Cardiac muscle cell (in vitro differentiated cells and primary cell): ENCODE measurements around the gene FCSK. TPM values are rescaled to one million over a fixed set of nuclear protein-coding genes. Genes with fewer than 3 reads are reported as not detected.
A peak's percentile ranks its signal among the peaks of the same experiment; 100 is the strongest.

Experiments used
- DNase-seq, 2 donors: peaks; one replicate each; pipeline versions ENCODE4 v3.0.0 to v3.0.0-alpha.2; 2010 to 2017; ENCODE audit warnings: low read depth in 1 of 2, low spot score in 1 of 2
- H3K27ac ChIP-seq: fragments of 200-600 bp; sonication (generic); 2 replicates; pipeline ENCODE4 v1.5.1; 2016
- H3K27me3 ChIP-seq: fragments of 200-600 bp; sonication (generic); 2 replicates; pipeline ENCODE4 v1.6.0; 2016; ENCODE audit warnings: control low read depth
- H3K36me3 ChIP-seq: fragments of 200-600 bp; sonication (generic); 2 replicates; pipeline ENCODE4 v1.5.1; 2016; ENCODE audit warnings: control low read depth
- H3K4me1 ChIP-seq: fragments of 200-600 bp; sonication (generic); 2 replicates; pipeline ENCODE4 v1.8.1; 2017; ENCODE audit warnings: low read depth, mild to moderate bottlenecking, mixed run types
- H3K4me3 ChIP-seq: fragments of 200-600 bp; sonication (generic); 2 replicates; pipeline ENCODE4 v1.5.1; 2016; ENCODE audit warnings: mild to moderate bottlenecking
- H3K9me3 ChIP-seq: fragments of 200-600 bp; sonication (generic); 2 replicates; pipeline ENCODE4 v1.5.1; 2017; ENCODE audit warnings: low read depth, mild to moderate bottlenecking, control low read depth
- CTCF ChIP-seq: IDR thresholded peaks from 2 replicates; pipeline ENCODE4 v1.5.1; 2012; ENCODE audit warnings: low read depth, mild to moderate bottlenecking, low read length
- polyA plus RNA-seq: library from polyadenylated mRNA; unstranded; fragments of >200 nt; fragmentation: Nextera tagmentation; extraction: Ambion mirVana; gene quantifications from 2 replicates; pipeline ENCODE4 v1.2.1, GENCODE V29; 2016
- total RNA-seq: library from RNA; depleted of rRNA; stranded (reverse); fragments of >200 nt; gene quantifications from 2 replicates; pipeline ENCODE4 v1.2.3, GENCODE V29; 2016

FCSK gene
- total and polyA plus RNA-seq, 2 experiments from 2014 or later = 12.0 to 22.5 TPM

- Histone ChIP-seq H3K4me1 (no peaks in the 10 kb centered on the region), H3K36me3 (peaks cover 54% of the 10 kb centered on the region), H3K4me3 (no peak overlapping the region), H3K27me3 (no peaks in the 10 kb centered on the region), H3K27ac (no peak overlapping the region), H3K9me3 (no peaks in the 10 kb centered on the region)
- no peak for TF ChIP-seq CTCF
- no peak for DNase-seq
These were observed 55.8 kb downstream of the FCSK start for GRCh38 chr16:70510216-70510615.

DNA sequence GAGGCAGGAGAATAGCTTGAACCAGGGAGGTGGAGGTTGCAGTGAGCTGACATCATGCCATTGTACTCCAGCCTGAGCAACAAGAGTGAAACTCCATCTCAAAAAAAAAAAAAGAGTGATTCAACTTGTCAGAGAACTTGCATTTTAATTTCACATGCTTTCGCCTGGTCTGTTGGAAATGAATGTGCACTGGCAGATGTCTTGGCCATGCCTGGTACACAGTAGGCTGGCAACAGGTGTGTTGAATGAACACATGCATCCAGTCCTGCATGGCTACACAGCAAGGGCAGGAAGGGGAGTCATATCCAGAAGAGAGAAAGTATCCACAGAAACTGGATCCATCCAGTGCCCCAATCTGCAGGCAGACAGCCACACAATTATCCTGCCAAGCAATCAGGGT, 57.4 kb downstream of the FCSK start:
- no peak overlapping the region for H3K27ac ChIP-seq
- DNase-seq = no peak
- no peak for TF ChIP-seq CTCF
- H3K4me3 ChIP-seq = no peak overlapping the region
- no peaks in the 10 kb centered on the region for H3K27me3 ChIP-seq
- no peaks in the 10 kb centered on the region for H3K9me3 ChIP-seq
- no peaks in the 10 kb centered on the region for H3K4me1 ChIP-seq
- H3K36me3 ChIP-seq = peaks cover 64% of the 10 kb centered on the region

GRCh38 chr16:70512456-70512855, 58.1 kb downstream of the FCSK start:
- no peak for TF ChIP-seq CTCF
- Histone ChIP-seq H3K9me3 (no peaks in the 10 kb centered on the region), H3K36me3 (peaks cover 69% of the 10 kb centered on the region), H3K27me3 (no peaks in the 10 kb centered on the region), H3K4me3 (no peak overlapping the region), H3K4me1 (no peaks in the 10 kb centered on the region), H3K27ac (no peak overlapping the region)
- no peak for DNase-seq

GRCh38 chr16:70520612-70521297, 66.4 kb downstream of the FCSK start:
- no peaks in the 10 kb centered on the region for H3K9me3 ChIP-seq
- peaks cover 15% of the 10 kb centered on the region for H3K36me3 ChIP-seq
- no peak overlapping the region for H3K4me3 ChIP-seq
- H3K27me3 ChIP-seq = no peaks in the 10 kb centered on the region
- DNase-seq = peak in 1 of 2 donors; percentile 78
- no peak for TF ChIP-seq CTCF
- no peak overlapping the region for H3K27ac ChIP-seq
- H3K4me1 ChIP-seq = peaks cover 12% of the 10 kb centered on the region

- peak overlapping the region; percentile 91 for H3K4me3 ChIP-seq
- H3K36me3 ChIP-seq = peaks cover 18% of the 10 kb centered on the region
- no peaks in the 10 kb centered on the region for H3K27me3 ChIP-seq
- peak overlapping the region; percentile 88 for H3K27ac ChIP-seq
- no peaks in the 10 kb centered on the region for H3K9me3 ChIP-seq
- peaks cover 20% of the 10 kb centered on the region for H3K4me1 ChIP-seq
- TF ChIP-seq CTCF = no peak
- DNase-seq = no peak
These were observed 68.1 kb downstream of the FCSK start for GRCh38 chr16:70522216-70523075.
